ENCODE results near the gene AP2A1. TPM values are rescaled to one million over a fixed set of nuclear protein-coding genes. Genes with fewer than 3 reads are reported as not detected.

The AP2A1 gene
- polyA plus RNA-seq, 2 of the 4 experiments (the other 2 are of a cell fraction): 36.6 to 58.6 TPM

DNA sequence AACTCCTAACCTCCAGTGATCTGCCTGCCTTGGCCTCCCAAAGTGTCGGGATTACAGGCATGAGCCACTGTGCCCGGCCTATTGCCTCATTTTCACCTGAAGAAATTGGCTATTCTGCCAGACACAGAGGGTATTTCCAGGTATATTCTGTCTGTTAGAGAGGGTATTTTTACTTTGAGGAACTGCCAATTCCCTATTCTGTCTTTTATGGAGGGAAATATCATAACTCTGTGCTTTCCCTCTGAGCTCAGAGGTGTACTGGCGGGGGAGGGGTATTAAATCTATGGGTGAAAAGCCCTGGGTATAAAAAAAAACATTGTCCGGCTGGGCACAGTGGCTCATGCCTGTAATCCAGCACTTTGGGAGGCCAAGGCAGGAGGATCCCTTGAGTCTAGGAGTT is 28.5 kb upstream of the AP2A1 start:
- no peak for FAIRE-seq
- WGBS (ENCODE audit: missing lambda C conversion rate): 67% methylated on average over 4 of the region's 4 CpGs
- Histone ChIP-seq H3K9me3 (no peaks in the 10 kb centered on the region), H3K27ac (no peak overlapping the region), H3K4me3 (no peak overlapping the region), H3K4me2 (no peak overlapping the region), H3K4me1 (no peaks in the 10 kb centered on the region)
- TF ChIP-seq GATA3 (IDR thresholded peaks at IDR 0.05; ENCODE audit: borderline replicate concordance) (no peak), BHLHE40 (IDR thresholded peaks at IDR 0.05; ENCODE audit: low read depth, low read length) (no peak), ATOH8 (CRISPR knock-in tag; IDR thresholded peaks at IDR 0.05; ENCODE audit: low read depth) (no peak)
- POLR2A ChIA-PET: no interaction called here
- no peak for ATAC-seq
- no peak for DNase-seq (ENCODE audit: low read depth in 1 of 2, low spot score in 1 of 2)
- CTCF ChIA-PET: no interaction called here

GRCh38 chr19:49739098-49739497 is 27.7 kb upstream of the AP2A1 start:
- H3K4me1 ChIP-seq: no peaks in the 10 kb centered on the region
- no peak overlapping the region for H3K4me3 ChIP-seq
- TF ChIP-seq KDM5A (IDR thresholded peaks at IDR 0.05): no peak
- no peak for TF ChIP-seq ZNF302 (CRISPR knock-in tag; IDR thresholded peaks at IDR 0.05)
- TF ChIP-seq GATA3 (IDR thresholded peaks at IDR 0.05; ENCODE audit: borderline replicate concordance): no peak
- FAIRE-seq (no peak), DNase-seq (ENCODE audit: low read depth in 1 of 2, low spot score in 1 of 2) (no peak), ATAC-seq (no peak)
- no peaks in the 10 kb centered on the region for H3K9me3 ChIP-seq
- ChIA-PET CTCF (interaction anchor here (1.4 kb wide), 1 partner anchor 58 kb away, joined by 6 read pairs; no protein-coding TSS in a partner anchor), POLR2A (interaction anchor here (0.7 kb wide), 1 partner anchor 84 kb away, joined by 3 read pairs; no protein-coding TSS in a partner anchor)
- no peak overlapping the region for H3K27ac ChIP-seq
- 65% methylated on average over 1 of the region's 1 CpG for WGBS (ENCODE audit: missing lambda C conversion rate)
- no peak overlapping the region for H3K4me2 ChIP-seq

DNA sequence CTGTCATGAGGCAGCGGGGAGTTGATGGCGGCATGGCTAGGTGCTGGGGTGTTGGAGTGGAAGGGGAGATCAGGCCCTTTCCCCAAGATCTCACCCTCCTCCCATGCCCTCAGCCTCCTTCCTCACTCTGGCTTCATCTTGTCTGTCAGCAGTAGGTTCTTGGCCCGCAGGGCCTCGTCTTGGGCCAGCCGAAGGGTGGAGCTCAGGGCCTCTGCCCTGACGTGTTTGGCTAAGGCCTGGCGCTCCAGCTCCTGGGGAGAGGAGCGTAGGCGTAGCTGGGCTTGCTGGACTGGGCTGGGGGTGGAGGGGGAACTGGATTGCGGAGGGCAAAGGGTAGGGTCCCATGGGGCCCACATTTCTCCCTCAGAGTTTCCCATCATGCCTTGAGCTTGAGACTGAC is 26.9 kb upstream of the AP2A1 start:
- Histone ChIP-seq H3K4me3 (no peak overlapping the region), H3K4me1 (no peaks in the 10 kb centered on the region), H3K4me2 (no peak overlapping the region), H3K27ac (no peak overlapping the region), H3K9me3 (no peaks in the 10 kb centered on the region)
- WGBS (ENCODE audit: missing lambda C conversion rate): 93% methylated on average over 10 of the region's 10 CpGs
- no peak for ATAC-seq
- TF ChIP-seq CEBPB (IDR thresholded peaks at IDR 0.05) (no peak), MAFK (IDR thresholded peaks at IDR 0.05; ENCODE audit: partially characterized antibody) (no peak), PHF8 (IDR thresholded peaks at IDR 0.05; ENCODE audit: borderline replicate concordance, low read depth) (no peak), SREBF2 (IDR thresholded peaks at IDR 0.05) (no peak), POLR2A (IDR thresholded peaks at IDR 0.05; ENCODE audit: low read length) (peak; percentile 22; the same call in 1 of the 2 replicates)
- TF ChIP-seq, protein P1, sequence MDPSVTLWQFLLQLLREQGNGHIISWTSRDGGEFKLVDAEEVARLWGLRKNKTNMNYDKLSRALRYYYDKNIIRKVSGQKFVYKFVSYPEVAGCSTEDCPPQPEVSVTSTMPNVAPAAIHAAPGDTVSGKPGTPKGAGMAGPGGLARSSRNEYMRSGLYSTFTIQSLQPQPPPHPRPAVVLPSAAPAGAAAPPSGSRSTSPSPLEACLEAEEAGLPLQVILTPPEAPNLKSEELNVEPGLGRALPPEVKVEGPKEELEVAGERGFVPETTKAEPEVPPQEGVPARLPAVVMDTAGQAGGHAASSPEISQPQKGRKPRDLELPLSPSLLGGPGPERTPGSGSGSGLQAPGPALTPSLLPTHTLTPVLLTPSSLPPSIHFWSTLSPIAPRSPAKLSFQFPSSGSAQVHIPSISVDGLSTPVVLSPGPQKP (IDR thresholded peaks at IDR 0.05; ENCODE audit: low read depth, low read length): no peak
- DNase-seq (ENCODE audit: low read depth in 1 of 2, low spot score in 1 of 2): no peak
- ChIA-PET CTCF (interaction anchor here (1.4 to 1.6 kb wide), 2 partner anchors 12 to 59 kb away, joined by 3 to 6 read pairs; no protein-coding TSS in a partner anchor), POLR2A (no interaction called here)
- FAIRE-seq: no peak

DNA sequence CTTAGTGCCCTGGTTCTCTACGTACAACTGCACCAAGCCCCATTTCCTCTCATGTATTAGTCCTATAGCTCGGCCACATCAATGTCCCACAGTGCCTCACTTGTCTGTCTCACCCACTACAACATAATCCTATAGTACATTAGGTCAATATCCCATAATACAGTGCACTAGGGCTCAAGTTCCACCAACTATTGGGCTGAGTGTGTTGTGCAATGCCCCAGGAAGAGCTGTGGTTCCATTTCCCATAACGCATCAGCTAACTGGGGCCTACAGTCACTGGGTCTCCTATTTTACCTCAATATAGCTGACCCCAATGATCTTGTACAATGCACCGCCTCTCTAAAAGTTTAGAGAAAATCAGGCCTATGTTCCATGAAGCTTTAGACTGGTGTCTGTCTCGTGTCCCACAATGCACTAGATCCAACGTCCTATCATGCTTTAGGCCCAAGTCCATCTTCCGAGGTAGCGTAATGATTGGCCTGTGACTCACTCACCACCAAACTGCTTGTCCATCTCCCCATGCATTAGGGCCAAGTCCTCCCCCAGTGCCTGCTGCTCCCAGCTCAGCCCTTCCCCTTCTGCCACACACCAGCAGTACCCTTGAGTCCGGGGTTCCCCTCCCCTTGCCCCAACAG is 25.5 kb upstream of the AP2A1 start:
- no peak for ATAC-seq
- ChIA-PET CTCF (interaction anchor here (0.8 to 1.6 kb wide), 7 partner anchors 12 to 69 kb away, joined by 3 to 6 read pairs (median 3); partner anchors contain the start of gene PRMT1), POLR2A (no interaction called here)
- Histone ChIP-seq H3K4me2 (no peak overlapping the region), H3K4me3 (no peak overlapping the region), H3K4me1 (no peaks in the 10 kb centered on the region), H3K9me3 (no peaks in the 10 kb centered on the region), H3K27ac (no peak overlapping the region)
- WGBS (ENCODE audit: missing lambda C conversion rate): 78% methylated on average over 9 of the region's 9 CpGs
- no peak for FAIRE-seq
- no peak for DNase-seq (ENCODE audit: low read depth in 1 of 2, low spot score in 1 of 2)
- no peak for TF ChIP-seq HDAC2 (IDR thresholded peaks at IDR 0.05)
- TF ChIP-seq, protein P2, sequence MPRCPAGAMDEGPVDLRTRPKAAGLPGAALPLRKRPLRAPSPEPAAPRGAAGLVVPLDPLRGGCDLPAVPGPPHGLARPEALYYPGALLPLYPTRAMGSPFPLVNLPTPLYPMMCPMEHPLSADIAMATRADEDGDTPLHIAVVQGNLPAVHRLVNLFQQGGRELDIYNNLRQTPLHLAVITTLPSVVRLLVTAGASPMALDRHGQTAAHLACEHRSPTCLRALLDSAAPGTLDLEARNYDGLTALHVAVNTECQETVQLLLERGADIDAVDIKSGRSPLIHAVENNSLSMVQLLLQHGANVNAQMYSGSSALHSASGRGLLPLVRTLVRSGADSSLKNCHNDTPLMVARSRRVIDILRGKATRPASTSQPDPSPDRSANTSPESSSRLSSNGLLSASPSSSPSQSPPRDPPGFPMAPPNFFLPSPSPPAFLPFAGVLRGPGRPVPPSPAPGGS (IDR thresholded peaks at IDR 0.05): no peak
- TF ChIP-seq, protein P3, sequence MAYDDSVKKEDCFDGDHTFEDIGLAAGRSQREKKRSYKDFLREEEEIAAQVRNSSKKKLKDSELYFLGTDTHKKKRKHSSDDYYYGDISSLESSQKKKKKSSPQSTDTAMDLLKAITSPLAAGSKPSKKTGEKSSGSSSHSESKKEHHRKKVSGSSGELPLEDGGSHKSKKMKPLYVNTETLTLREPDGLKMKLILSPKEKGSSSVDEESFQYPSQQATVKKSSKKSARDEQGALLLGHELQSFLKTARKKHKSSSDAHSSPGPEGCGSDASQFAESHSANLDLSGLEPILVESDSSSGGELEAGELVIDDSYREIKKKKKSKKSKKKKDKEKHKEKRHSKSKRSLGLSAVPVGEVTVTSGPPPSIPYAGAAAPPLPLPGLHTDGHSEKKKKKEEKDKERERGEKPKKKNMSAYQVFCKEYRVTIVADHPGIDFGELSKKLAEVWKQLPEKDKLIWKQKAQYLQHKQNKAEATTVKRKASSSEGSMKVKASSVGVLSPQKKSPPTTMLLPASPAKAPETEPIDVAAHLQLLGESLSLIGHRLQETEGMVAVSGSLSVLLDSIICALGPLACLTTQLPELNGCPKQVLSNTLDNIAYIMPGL (CRISPR knock-in tag; IDR thresholded peaks at IDR 0.05; ENCODE audit: borderline replicate concordance): no peak
- TF ChIP-seq CEBPB (IDR thresholded peaks at IDR 0.05): 0 out of 4 replicates have a peak, but pooled peaks of 1 of the 2 experiments have one; percentile 31

Data from A549 (cell line).